ENCODE measurements around the gene POU4F3.
A peak's percentile ranks its signal among the peaks of the same experiment; 100 is the strongest.

POU4F3 gene

GRCh38 chr5:146388386-146388785 is 49.7 kb downstream of the POU4F3 start:
- peaks cover 8% of the 10 kb centered on the region for H3K27me3 ChIP-seq (ENCODE audit: insufficient read depth, poor library complexity, severe bottlenecking)
- no peak overlapping the region for H3K27ac ChIP-seq (replicated peaks)
- no peak for DNase-seq (ENCODE audit: low read depth in 1 of 2, low spot score in 1 of 2)
- no peak for TF ChIP-seq CTCF (IDR thresholded peaks at IDR 0.05; ENCODE audit: insufficient read depth, low read length)
- no peak for TF ChIP-seq REST (IDR thresholded peaks at IDR 0.05; ENCODE audit: insufficient replicate concordance, low read depth)
- TF ChIP-seq GABPA (IDR thresholded peaks at IDR 0.05; ENCODE audit: low read depth), result no peak
- no peak for TF ChIP-seq POLR2AphosphoS5 (IDR thresholded peaks at IDR 0.05; ENCODE audit: low read depth)
- no peak for TF ChIP-seq SPI1 (IDR thresholded peaks at IDR 0.05; ENCODE audit: borderline replicate concordance, low read depth)
- no peak overlapping the region for H3K4me3 ChIP-seq (replicated peaks; ENCODE audit: insufficient read depth, low read length)

- Histone ChIP-seq H3K27me3 (ENCODE audit: insufficient read depth, poor library complexity, severe bottlenecking) (peaks cover 8% of the 10 kb centered on the region), H3K27ac (replicated peaks) (no peak overlapping the region), H3K4me3 (replicated peaks; ENCODE audit: insufficient read depth, low read length) (no peak overlapping the region)
- peak in 1 of 2 experiments; percentile 10 for DNase-seq (ENCODE audit: low read depth in 1 of 2, low spot score in 1 of 2)
- no peak for TF ChIP-seq GABPA (IDR thresholded peaks at IDR 0.05; ENCODE audit: low read depth)
Measured at GRCh38 chr5:146390469-146390868, 51.8 kb downstream of the POU4F3 start.

Measured in HL-60 (cell line).